ENCODE results near the gene METRN. TPM values are rescaled to one million over a fixed set of nuclear protein-coding genes. Genes with fewer than 3 reads are reported as not detected.

The METRN gene
- total RNA-seq, 1 experiment from 2014 or later: 69.5 TPM

- H3K36me3 Mint-ChIP-seq (ENCODE audit: insufficient read depth, unreplicated experiment): peaks cover 36% of the 10 kb centered on the region
- peak; percentile 53 for DNase-seq (ENCODE audit: unreplicated experiment)
- no peaks in the 10 kb centered on the region for H3K9me3 Mint-ChIP-seq (ENCODE audit: unreplicated experiment)
- CTCF ChIA-PET: interaction anchor here (0.6 to 2.4 kb wide), 14 partner anchors 8 to 480 kb away, joined by 3 to 14 read pairs (median 4); no protein-coding TSS in a partner anchor
- intact Hi-C loops (cut with micrococcal nuclease): no loop called here
- POLR2A ChIA-PET: interaction anchor here (0.7 to 9.6 kb wide), 25 partner anchors 7 to 1434 kb away, joined by 3 to 124 read pairs (median 9); partner anchors contain the start of genes CHTF18, CIAO3, FBXL16 and HAGHL
- peak; percentile 17 for TF ChIP-seq CTCF (IDR thresholded peaks at IDR 0.05; ENCODE audit: unreplicated experiment)
- H3K4me3 Mint-ChIP-seq (ENCODE audit: unreplicated experiment): peak overlapping the region; percentile 78
- no peaks in the 10 kb centered on the region for H3K27me3 Mint-ChIP-seq (ENCODE audit: insufficient read depth, unreplicated experiment)
- BruUV-seq (replicated peaks): no TSS peak
- peaks cover 9% of the 10 kb centered on the region for H3K4me1 Mint-ChIP-seq (ENCODE audit: insufficient read depth, unreplicated experiment)
- peak overlapping the region; percentile 59 for H3K27ac Mint-ChIP-seq (ENCODE audit: low read depth, unreplicated experiment)
These were observed 5.6 kb downstream of the METRN start for GRCh38 chr16:720447-720989.

- Mint-ChIP-seq H3K4me3 (ENCODE audit: unreplicated experiment) (peak within 1 kb of the TSS; percentile 78), H3K27me3 (ENCODE audit: insufficient read depth, unreplicated experiment) (no peaks in the 10 kb centered on the region), H3K27ac (ENCODE audit: low read depth, unreplicated experiment) (peak within 1 kb of the TSS; percentile 59), H3K36me3 (ENCODE audit: insufficient read depth, unreplicated experiment) (peaks cover 36% of the 10 kb centered on the region), H3K4me1 (ENCODE audit: insufficient read depth, unreplicated experiment) (peaks cover 9% of the 10 kb centered on the region), H3K9me3 (ENCODE audit: unreplicated experiment) (no peaks in the 10 kb centered on the region)
- CTCF ChIA-PET: interaction anchor here (0.8 to 2.4 kb wide), 9 partner anchors 9 to 97 kb away, joined by 3 to 14 read pairs (median 4); no protein-coding TSS in a partner anchor
- no TSS peak for BruUV-seq (replicated peaks)
- no peak for TF ChIP-seq CTCF (IDR thresholded peaks at IDR 0.05; ENCODE audit: unreplicated experiment)
- POLR2A ChIA-PET: interaction anchor here (0.7 to 9.6 kb wide), 26 partner anchors 8 to 1434 kb away, joined by 3 to 124 read pairs (median 7); partner anchors contain the start of genes CHTF18, CIAO3, FBXL16 and JMJD8
- peak; percentile 82 for DNase-seq (ENCODE audit: unreplicated experiment)
- intact Hi-C loops (cut with micrococcal nuclease): no loop called here
These were observed 6.3 kb downstream of the METRN start, which contains the start of gene ANTKMT for GRCh38 chr16:720990-721764. Gene ANTKMT (plus strand): TSS chr16:721146. CDS start chr16:721275, 129 bp downstream.

GRCh38 chr16:721765-722540 is 7.0 kb downstream of the METRN start:
- intact Hi-C loops (cut with micrococcal nuclease): no loop called here
- BruUV-seq (replicated peaks): TSS peak; percentile 42
- Mint-ChIP-seq H3K4me3 (ENCODE audit: unreplicated experiment) (peak overlapping the region; percentile 78), H3K4me1 (ENCODE audit: insufficient read depth, unreplicated experiment) (peaks cover 9% of the 10 kb centered on the region), H3K36me3 (ENCODE audit: insufficient read depth, unreplicated experiment) (peaks cover 36% of the 10 kb centered on the region), H3K27me3 (ENCODE audit: insufficient read depth, unreplicated experiment) (no peaks in the 10 kb centered on the region), H3K27ac (ENCODE audit: low read depth, unreplicated experiment) (no peak overlapping the region), H3K9me3 (ENCODE audit: unreplicated experiment) (no peaks in the 10 kb centered on the region)
- TF ChIP-seq CTCF (IDR thresholded peaks at IDR 0.05; ENCODE audit: unreplicated experiment): no peak
- ChIA-PET POLR2A (interaction anchor here (0.7 to 9.6 kb wide), 20 partner anchors 8 to 587 kb away, joined by 3 to 124 read pairs (median 12); partner anchors contain the start of genes CHTF18, CIAO3, FBXL16 and METRN), CTCF (interaction anchor here (0.8 to 2.3 kb wide), 4 partner anchors 10 to 63 kb away, joined by 3 to 14 read pairs (median 6); no protein-coding TSS in a partner anchor)
- DNase-seq (ENCODE audit: unreplicated experiment): no peak
